Type B pancreatic cell (in vitro differentiated cells): ENCODE data around the gene PLAAT5. TPM values are rescaled to one million over a fixed set of nuclear protein-coding genes. Genes with fewer than 3 reads are reported as not detected.
A peak's percentile ranks its signal among the peaks of the same experiment; 100 is the strongest.

ENCODE experiments used
- DNase-seq: peaks from one replicate; pipeline ENCODE4 v3.0.0; 2021; ENCODE audit warnings: mixed read lengths; ENCODE audit not compliant: unreplicated experiment; ENCODE audit errors: extremely low spot score
- H3K27ac Mint-ChIP-seq: 2 replicates; pipeline ENCODE4 v1.8.0; 2021; ENCODE audit warnings: mild to moderate bottlenecking, mixed read lengths
- H3K27me3 Mint-ChIP-seq: 2 replicates; pipeline ENCODE4 v1.8.0; 2021; ENCODE audit warnings: mixed read lengths
- H3K36me3 Mint-ChIP-seq: 2 replicates; pipeline ENCODE4 v1.8.0; 2021; ENCODE audit warnings: mixed read lengths
- H3K4me1 Mint-ChIP-seq: one replicate; pipeline ENCODE4 v1.8.0; 2021; ENCODE audit warnings: mixed read lengths; ENCODE audit not compliant: unreplicated experiment
- H3K4me3 Mint-ChIP-seq: 2 replicates; pipeline ENCODE4 v1.8.0; 2021; ENCODE audit warnings: mild to moderate bottlenecking, mixed read lengths
- H3K9me3 Mint-ChIP-seq: 2 replicates; pipeline ENCODE4 v1.8.0; 2021; ENCODE audit warnings: mixed read lengths
- CTCF ChIP-seq: fragments of 200-600 bp; sonication (generic); conservative IDR thresholded peaks from 2 replicates; pipeline ENCODE4 v1.5.0; 2021; ENCODE audit warnings: antibody characterized with exemption, mild to moderate bottlenecking
- total RNA-seq: library from RNA; stranded (reverse); gene quantifications from 2 replicates; pipeline ENCODE4 v1.2.1, GENCODE V29; 2021; ENCODE audit warnings: low replicate concordance

PLAAT5 gene
- total RNA-seq, 1 donor from 2014 or later, result 2.0 TPM

- H3K36me3 Mint-ChIP-seq, result no peaks in the 10 kb centered on the region
- no peak for TF ChIP-seq CTCF
- peaks cover 18% of the 10 kb centered on the region for H3K4me1 Mint-ChIP-seq
- peaks cover 7% of the 10 kb centered on the region for H3K9me3 Mint-ChIP-seq
- no peak overlapping the region for H3K27ac Mint-ChIP-seq
- no peak for DNase-seq
- no peaks in the 10 kb centered on the region for H3K27me3 Mint-ChIP-seq
- H3K4me3 Mint-ChIP-seq, result no peak overlapping the region
Measured at GRCh38 chr11:63499874-63500273, 8.9 kb upstream of the PLAAT5 start.

GRCh38 chr11:63494975-63495374, 4.0 kb upstream of the PLAAT5 start:
- Mint-ChIP-seq H3K27me3 (peaks cover 18% of the 10 kb centered on the region), H3K36me3 (peaks cover 4% of the 10 kb centered on the region), H3K9me3 (peaks cover 17% of the 10 kb centered on the region), H3K27ac (peak overlapping the region; percentile 14), H3K4me1 (peaks cover 27% of the 10 kb centered on the region), H3K4me3 (no peak overlapping the region)
- TF ChIP-seq CTCF, result no peak
- DNase-seq, result no peak

- Mint-ChIP-seq H3K36me3 (peaks cover 4% of the 10 kb centered on the region), H3K27ac (no peak overlapping the region), H3K4me1 (peaks cover 38% of the 10 kb centered on the region), H3K9me3 (peaks cover 17% of the 10 kb centered on the region), H3K4me3 (peak overlapping the region; percentile 17), H3K27me3 (peaks cover 20% of the 10 kb centered on the region)
- no peak for DNase-seq
- no peak for TF ChIP-seq CTCF
Measured at GRCh38 chr11:63493127-63493526, 2.2 kb upstream of the PLAAT5 start.

GRCh38 chr11:63492441-63492840, 1.5 kb upstream of the PLAAT5 start:
- H3K4me3 Mint-ChIP-seq, result peak overlapping the region; percentile 92
- no peak for TF ChIP-seq CTCF

GRCh38 chr11:63491636-63492372, 837 bp upstream of the PLAAT5 start:
- Mint-ChIP-seq H3K4me1 (peaks cover 38% of the 10 kb centered on the region), H3K27ac (peak overlapping the region; percentile 88), H3K9me3 (peaks cover 11% of the 10 kb centered on the region), H3K4me3 (peak overlapping the region; percentile 92), H3K36me3 (peaks cover 4% of the 10 kb centered on the region), H3K27me3 (peaks cover 20% of the 10 kb centered on the region)
- no peak for DNase-seq
- TF ChIP-seq CTCF, result no peak

More at GRCh38 chr11:63492441-63492840, 1.5 kb upstream of the PLAAT5 start:
- peaks cover 17% of the 10 kb centered on the region for H3K9me3 Mint-ChIP-seq
- H3K36me3 Mint-ChIP-seq, result peaks cover 4% of the 10 kb centered on the region
- peaks cover 20% of the 10 kb centered on the region for H3K27me3 Mint-ChIP-seq
- H3K27ac Mint-ChIP-seq, result peak overlapping the region; percentile 88
- H3K4me1 Mint-ChIP-seq, result peaks cover 38% of the 10 kb centered on the region
- DNase-seq, result no peak
